ENCODE data around the gene ZBTB2.
"Not testable (repeated sequence)": the region's sequence is repeated elsewhere in the genome, so short reads cannot be mapped to it uniquely, and the experiment has no call there.

The ZBTB2 gene

DNA sequence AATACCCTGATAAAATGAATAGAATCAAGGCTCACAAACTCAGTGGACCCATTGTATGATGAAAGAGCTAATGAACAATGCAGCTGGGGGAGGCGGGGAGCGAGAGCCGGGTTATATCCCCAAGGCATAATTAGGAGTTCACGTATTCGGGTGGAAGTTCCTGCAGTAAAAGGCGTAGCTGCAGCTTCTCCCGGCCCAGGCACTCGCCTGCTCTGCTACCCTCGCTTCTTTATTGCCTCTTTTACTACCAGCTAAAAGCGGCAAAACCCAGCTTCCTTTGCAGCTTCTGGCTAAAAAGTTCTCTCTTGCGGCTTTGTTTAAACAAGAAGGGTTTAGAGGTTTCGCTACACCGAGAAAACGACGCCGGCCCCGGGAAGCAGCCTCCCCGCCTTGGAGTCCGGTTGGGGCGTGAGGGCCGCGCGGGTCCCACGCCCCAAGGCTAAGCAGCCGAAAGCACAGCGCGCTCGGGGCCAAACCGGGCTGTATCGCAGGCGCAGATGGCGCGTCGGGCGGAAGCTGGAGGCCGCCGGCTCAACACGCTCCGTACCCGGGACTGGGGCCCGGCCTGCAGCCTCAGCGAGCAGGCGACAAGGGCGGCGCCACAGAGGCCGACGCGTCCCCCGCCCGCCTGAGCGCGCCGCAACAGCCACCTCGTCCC, 1.6 kb downstream of the ZBTB2 start:
- peak overlapping the region; percentile 76 for H3K4me3 ChIP-seq (ENCODE audit: low read length)
- TF ChIP-seq, protein P1, sequence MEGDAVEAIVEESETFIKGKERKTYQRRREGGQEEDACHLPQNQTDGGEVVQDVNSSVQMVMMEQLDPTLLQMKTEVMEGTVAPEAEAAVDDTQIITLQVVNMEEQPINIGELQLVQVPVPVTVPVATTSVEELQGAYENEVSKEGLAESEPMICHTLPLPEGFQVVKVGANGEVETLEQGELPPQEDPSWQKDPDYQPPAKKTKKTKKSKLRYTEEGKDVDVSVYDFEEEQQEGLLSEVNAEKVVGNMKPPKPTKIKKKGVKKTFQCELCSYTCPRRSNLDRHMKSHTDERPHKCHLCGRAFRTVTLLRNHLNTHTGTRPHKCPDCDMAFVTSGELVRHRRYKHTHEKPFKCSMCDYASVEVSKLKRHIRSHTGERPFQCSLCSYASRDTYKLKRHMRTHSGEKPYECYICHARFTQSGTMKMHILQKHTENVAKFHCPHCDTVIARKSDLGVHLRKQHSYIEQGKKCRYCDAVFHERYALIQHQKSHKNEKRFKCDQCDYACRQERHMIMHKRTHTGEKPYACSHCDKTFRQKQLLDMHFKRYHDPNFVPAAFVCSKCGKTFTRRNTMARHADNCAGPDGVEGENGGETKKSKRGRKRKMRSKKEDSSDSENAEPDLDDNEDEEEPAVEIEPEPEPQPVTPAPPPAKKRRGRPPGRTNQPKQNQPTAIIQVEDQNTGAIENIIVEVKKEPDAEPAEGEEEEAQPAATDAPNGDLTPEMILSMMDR (conservative IDR thresholded peaks at IDR 0.05; ENCODE audit: low read length), result no peak
- peak; percentile 81 for DNase-seq (ENCODE audit: low read depth)

DNA sequence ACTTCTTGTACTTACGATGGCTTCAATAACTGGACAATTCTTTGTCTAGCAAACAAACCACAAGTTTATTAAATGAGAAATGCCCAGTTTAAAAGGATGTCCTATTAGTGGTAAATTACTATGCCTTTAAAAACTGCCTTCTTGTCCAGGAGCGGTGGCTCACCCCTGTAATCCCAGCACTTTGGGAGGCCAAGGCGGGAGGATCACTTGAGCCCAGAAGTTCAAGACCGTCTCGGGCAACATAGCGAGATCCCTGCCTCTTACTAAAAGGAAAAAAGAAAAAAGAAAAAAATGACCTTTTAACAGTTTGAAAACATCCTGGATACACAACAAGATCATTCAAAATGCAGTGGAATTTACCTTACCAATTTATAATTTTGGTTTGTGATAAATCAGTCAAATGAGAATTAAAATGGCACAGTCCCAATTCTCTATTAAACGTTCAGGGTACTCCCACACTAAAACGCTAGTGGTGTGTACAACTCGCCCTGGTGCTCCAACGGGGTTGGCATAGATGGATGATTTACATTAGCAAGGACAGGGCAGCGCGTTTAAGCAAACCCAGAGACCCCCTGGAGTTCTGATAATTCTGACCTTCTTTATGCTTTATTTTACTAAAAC, 2.3 kb downstream of the ZBTB2 start:
- TF ChIP-seq, protein P1 (conservative IDR thresholded peaks at IDR 0.05; ENCODE audit: low read length), result no peak
- DNase-seq (ENCODE audit: low read depth), result no peak
- peak overlapping the region; percentile 76 for H3K4me3 ChIP-seq (ENCODE audit: low read length)

DNA sequence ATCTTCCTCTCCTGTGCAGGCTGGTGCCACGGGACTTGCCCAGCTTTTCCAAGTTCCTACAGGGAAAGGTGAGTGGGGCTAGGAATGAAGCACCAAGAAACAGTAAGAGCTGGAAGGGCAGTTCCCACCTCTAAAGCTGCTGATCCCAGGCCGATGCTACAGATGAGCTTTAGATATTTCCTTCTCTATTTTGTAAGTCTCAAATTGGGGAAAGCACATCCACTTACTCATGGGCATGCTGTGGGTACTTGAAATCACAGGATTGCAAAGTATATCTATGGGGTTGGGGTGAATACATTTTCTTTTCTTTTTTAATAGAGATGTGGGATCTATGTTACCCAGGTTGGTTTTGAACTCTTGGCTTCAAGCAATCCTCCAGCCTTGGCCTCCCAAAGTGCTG, 3.1 kb downstream of the ZBTB2 start:
- no peak overlapping the region for H3K4me3 ChIP-seq (ENCODE audit: low read length)
- TF ChIP-seq, protein P1 (conservative IDR thresholded peaks at IDR 0.05; ENCODE audit: low read length), result no peak
- DNase-seq (ENCODE audit: low read depth), result no peak

DNA sequence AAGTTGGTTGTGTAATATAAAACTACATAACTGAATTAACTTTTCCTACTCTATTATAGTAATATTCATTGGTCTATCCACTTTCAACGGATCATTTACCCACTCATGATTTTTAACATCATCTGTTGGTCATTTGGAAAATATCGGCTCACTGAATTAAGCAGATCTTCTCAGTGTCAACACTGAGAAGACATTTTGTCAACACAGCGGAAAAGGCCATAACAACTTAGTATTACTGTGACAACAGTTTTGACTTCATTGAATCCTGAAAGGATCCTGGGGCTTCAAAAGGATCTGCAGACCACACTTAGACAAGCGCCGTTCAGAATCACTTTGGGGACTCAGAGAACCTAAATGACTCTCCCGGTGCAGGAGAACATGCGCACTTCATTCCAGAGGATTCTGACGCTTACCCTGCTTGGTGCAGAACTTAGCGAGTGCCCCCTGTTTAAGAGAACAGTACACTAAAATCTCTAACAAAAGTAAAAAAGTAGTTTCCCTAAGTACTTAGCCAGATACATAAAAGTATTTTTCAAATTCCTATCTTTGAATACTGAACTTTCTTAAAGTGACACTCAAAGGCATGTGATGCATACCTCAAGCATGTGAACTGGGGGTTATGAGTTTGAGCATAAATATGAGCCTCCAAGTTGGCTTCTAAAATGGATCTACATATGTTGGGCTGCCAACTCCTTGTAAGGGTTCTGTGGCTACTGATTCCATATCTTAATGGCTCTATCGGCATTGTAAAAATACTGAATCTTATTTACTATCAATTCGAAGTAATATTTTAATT, 4.0 kb downstream of the ZBTB2 start:
- DNase-seq (ENCODE audit: low read depth), result peak; percentile 73
- H3K4me3 ChIP-seq (ENCODE audit: low read length), result no peak overlapping the region
- TF ChIP-seq, protein P1 (conservative IDR thresholded peaks at IDR 0.05; ENCODE audit: low read length), result no peak

DNA sequence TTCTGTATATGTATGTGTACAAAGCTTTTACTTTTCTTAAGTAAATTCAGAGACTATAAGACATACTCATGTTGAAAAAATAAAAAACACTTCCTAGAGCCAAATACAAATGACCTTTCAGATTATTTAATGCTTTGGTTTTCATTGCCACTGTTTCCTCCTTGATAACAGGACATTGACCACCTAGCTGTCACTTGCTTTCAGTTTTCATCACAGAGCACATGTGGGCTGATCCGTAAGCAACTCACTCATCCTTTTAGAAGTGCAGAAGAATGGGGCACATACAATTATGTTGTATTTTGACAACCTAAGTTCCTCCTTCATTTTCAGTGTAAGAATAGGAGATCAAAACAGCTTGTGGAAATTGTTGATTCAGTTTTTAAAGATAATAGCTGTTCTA, 6.2 kb downstream of the ZBTB2 start:
- TF ChIP-seq, protein P1 (conservative IDR thresholded peaks at IDR 0.05; ENCODE audit: low read length), result no peak
- no peak for DNase-seq (ENCODE audit: low read depth)
- no peak overlapping the region for H3K4me3 ChIP-seq (ENCODE audit: low read length)

DNA sequence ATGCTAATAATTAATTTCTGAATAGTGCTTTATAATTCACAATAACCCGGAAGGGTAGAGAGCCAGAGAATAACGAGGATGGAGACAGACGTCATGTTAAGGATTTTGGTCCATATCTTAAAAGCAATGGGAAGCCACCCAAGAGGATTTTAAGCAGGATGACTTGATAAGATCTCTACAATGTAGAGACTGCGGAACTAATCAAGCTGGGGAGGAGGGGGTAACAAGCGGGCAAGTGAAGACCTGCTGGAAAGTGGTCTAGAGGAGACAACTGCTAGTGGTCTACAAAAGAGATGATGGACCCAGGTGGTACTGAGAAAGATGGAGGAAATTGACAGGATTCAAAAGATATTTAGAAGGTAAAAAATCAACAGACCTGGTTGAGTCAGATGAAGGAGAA, 7.2 kb downstream of the ZBTB2 start:
- TF ChIP-seq, protein P1 (conservative IDR thresholded peaks at IDR 0.05; ENCODE audit: low read length), result no peak
- H3K4me3 ChIP-seq (ENCODE audit: low read length), result no peak overlapping the region
- no peak for DNase-seq (ENCODE audit: low read depth)

DNA sequence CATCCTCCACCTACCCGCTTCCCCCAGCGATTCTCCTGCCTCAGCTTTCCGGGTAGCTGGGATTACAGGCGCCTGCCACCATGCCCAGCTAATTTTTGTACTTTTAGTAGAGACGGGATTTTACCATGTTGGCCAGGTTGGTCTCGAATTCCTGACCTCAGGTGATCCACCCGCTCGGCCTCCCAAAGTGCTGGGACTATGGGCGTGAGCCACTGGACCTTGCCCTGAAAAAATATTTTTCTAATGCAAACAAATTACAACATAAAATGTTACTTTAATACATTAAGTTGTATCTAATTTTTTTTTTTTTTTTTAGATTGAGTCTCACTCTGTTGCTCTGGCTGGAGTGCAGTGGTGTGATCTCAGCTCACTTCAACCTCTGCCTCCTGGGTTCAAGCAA, 8.7 kb downstream of the ZBTB2 start:
- DNase-seq (ENCODE audit: low read depth); H3K4me3 ChIP-seq (ENCODE audit: low read length): not testable (repeated sequence)
